ENCODE measurements around the gene SCARB1.
"Not testable (repeated sequence)": the region's sequence is repeated elsewhere in the genome, so short reads cannot be mapped to it uniquely, and the experiment has no call there.

SCARB1 gene

DNA sequence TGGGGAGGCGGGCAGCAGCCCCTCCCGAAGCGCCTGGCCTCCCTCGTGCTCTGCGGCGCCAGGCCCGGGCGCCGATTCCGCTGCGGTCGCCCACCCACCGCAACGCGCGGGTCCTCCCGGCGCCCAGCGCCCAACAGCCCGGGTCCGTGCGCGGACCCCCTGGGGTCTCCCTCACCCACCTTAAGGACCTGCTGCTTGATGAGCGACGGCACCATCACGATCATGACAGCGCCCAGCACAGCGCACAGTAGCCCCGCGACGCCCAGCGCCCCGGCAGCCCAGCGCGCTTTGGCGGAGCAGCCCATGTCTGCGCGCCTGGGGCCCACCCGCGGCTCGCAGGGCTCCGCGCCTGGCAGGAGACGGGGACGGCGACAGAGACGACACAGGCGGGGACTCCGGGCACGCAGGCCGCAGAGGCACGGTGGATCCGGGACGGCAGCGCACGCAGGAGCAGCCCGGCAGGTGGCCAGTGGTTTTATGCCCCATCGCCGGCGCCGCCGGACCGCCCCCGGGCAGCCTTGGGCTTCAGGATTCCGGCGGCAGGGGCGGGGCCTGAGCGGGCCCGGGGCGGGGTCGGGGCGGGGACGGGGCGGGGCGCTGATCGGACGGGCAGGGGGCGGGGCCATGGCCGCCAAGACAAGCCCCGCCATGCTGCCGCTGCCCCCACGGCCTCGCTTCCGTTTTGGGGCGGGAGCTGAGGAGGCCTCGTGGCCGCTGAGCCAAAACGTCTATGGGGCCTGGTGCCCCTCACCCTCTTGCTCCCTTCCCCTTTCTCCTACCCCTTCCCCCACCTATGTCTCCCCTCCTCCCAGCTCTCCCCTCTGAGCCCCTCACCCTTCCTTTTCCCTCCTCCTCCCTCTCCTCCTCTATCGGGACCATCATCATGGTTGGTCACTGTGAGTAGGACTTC lies at the start of gene SCARB1:
SCARB1 (minus strand) TSS at position 449 of the 910 bp plus-strand sequence; CDS start at position 305, 144 bp downstream.
- peak; percentile 78 for DNase-seq

DNA sequence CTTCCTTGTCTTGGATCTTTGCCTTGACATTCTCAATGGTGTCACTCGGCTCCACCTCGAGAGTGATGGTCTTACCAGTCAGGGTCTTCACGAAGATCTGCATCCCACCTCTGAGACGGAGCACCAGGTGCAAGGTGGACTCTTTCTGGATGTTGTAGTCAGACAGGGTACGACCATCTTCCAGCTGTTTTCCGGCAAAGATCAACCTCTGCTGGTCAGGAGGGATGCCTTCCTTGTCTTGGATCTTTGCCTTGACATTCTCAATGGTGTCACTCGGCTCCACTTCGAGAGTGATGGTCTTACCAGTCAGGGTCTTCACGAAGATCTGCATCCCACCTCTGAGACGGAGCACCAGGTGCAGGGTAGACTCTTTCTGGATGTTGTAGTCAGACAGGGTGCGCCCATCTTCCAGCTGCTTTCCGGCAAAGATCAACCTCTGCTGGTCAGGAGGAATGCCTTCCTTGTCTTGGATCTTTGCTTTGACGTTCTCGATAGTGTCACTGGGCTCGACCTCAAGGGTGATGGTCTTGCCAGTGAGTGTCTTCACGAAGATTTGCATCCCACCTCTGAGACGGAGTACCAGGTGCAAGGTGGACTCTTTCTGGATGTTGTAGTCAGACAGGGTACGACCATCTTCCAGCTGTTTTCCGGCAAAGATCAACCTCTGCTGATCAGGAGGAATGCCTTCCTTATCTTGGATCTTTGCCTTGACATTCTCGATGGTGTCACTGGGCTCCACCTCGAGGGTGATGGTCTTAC lies 49.0 kb upstream of the SCARB1 start:
- not testable (repeated sequence) for DNase-seq

- not testable (repeated sequence) for DNase-seq
Measured at GRCh38 chr12:124911521-124911920, 47.9 kb upstream of the SCARB1 start.

GRCh38 chr12:124910561-124911478 lies 47.2 kb upstream of the SCARB1 start:
- no peak for DNase-seq

- DNase-seq: no peak
Measured at GRCh38 chr12:124909831-124910560, 46.3 kb upstream of the SCARB1 start.

DNA sequence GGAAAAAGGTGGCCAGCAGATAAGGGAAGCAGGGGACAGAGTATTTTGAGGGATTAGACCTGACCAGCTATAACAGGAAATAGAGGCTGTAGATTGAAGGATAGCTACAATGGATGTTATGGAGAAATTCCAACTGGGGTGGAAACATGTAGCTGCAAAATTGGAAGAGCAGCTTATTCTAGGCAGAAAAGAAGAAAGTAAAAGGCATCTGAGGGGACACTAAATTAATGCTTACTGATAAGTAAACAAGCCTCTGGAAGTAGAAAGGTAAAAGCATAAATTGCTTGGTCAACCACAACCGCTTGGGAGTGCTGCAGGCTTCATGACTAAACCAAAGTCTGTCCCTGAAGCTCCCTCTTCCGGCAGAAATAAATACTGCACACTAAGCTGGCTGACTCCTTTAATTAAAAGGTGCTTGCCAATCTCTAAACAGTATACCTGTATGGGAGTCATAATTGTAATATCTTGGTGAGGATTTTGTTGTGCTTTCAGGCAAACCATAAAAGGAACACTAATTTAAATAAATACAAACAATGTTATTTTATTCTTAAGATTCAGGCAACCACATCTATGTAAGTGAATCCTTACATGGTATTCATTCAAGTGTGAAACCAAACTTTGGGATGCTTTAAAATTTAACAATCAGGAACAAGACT lies 43.1 kb upstream of the SCARB1 start:
- DNase-seq: no peak

DNA sequence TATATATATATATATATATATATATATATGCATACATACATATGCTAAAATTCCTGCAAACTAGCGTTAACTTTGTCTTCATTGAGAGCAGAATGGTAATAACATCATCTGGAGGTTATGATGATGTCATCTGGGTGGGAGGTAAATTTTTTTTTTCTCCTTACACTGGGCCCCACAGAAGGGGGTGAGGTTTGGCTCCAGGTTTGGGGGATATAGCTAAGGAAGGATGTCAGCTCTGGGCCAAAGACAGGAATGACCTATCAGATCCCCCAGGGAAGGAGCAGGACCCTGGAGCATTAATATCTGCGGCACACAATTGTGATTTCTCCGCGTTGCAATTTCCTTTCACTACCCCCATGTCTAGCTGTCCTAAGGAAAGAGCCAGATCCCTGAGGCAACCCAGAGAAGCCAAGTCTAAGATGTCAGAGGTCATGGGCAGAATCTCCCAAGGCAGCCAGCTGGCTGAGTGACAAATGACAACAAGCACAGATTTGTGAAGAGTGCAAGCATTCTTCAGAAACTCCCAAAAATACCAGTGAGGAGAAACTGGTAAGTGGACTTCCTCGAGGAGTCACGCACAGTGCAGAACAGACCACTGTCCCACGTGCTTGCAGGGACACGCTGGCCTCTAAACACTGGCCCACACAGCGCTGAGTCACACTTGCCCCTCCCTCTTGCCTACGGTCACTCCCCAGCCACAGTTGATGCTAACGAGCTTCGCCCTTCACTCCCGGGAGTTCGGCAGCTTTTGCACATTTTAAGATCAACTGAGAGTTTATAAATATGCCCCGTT lies 40.8 kb upstream of the SCARB1 start:
- DNase-seq: no peak

GRCh38 chr12:124902916-124903315 lies 39.3 kb upstream of the SCARB1 start:
- no peak for DNase-seq

- DNase-seq: no peak
Measured at GRCh38 chr12:124901003-124901402, 37.3 kb upstream of the SCARB1 start.

DNA sequence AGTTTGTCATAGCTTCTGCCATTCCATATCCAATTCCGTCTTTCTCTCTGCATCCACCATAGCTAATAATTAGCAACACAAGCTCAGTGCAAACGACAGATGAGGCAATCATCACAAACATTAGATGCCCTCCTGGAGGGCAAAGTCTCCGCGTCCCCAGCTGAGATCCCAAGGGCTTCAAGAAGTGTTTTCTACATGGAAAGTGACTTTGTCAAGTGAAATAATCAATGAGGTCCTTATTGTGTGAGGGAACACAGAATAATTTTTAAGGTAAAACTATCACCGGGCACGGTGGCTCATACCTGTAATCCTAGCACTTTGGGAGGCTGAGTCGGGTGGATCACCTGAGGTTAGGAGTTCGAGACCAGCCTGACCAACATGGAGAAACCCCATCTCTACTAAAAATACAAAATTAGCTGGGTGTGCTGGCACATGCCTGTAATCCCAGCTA lies 36.7 kb upstream of the SCARB1 start:
- DNase-seq: not testable (repeated sequence)

- no peak for DNase-seq
Measured at GRCh38 chr12:124898923-124899294, 35.2 kb upstream of the SCARB1 start.

DNA sequence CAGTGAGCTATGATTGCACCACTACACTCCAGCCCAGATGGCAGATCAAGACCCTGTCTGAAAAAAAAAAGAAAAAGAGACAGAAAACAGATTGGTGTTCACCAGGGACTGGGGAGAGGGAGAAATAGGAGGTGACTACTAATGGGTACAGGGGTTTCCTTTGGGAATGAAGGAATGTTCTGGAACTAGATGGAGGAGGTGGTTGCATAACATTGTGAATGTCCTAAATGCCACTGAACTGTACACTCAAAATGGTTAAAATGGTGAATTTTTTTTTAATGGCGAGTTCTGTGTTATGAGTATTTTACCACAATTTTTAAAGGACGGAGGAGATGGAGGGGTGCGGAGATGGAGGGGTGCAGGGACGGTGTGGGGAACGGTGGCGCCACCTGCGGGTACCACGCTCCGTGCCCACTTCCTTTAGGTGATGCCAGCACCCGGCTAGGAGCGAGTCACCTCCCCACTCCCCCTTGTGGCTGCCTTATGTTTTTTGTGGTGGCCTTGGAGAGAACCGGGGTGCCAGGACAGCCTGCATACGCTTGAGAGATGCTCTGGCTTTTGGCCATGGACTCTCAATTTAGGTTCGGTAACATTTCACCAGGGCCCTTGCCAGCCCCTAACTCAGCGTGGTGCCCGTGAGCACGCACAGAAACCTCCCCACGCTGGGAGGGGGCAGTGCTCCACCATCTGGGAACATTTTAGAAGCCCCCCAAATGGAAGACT lies 34.7 kb upstream of the SCARB1 start:
- DNase-seq: peak; percentile 47

- no peak for DNase-seq
Measured at GRCh38 chr12:124896461-124896860, 32.8 kb upstream of the SCARB1 start.

- no peak for DNase-seq
Measured at GRCh38 chr12:124893792-124894516, 30.3 kb upstream of the SCARB1 start.

GRCh38 chr12:124888260-124888659 lies 24.6 kb upstream of the SCARB1 start:
- DNase-seq: no peak

- DNase-seq: not testable (repeated sequence)
Measured at GRCh38 chr12:124887766-124888165, 24.1 kb upstream of the SCARB1 start.

DNA sequence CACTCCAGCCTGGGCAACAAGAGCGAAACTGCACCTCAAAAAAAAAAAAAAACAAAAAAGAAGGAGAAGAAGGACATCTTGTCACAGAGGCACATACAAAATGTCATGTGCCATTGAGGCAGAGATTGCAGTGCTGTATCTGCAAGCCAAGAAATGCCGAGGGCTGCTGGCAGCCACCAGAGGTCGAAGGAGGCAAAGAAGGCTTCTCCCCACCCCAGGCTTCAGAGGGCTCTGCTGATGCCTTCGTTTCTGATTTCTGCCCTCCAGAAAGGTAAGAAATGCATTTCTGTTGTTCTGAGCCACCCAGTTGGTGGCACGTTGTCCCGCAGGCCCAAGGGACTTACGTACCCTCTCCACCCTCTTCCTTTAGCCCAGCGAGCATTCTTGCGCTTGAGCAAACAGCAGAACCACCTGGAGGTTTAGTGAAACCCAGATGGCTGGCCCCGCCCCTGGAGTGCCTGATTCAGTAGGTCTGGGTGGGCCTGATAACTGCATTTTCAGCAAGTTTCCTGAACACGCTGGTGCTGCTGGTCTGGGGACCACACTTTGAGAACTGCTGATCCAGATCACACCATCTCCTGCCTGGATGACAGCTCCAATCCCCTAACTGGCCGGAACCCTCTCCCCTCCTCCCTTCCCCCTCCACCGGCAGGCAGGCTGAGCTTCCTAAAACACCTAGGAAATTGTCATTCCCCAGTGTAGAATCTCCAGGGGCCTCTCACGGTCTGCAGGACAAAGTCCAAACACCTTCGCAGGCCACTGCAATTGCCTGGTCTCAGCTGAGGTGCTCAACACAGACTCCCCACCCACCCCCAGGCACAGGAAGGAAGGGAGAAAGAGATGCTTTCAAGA lies 21.1 kb upstream of the SCARB1 start:
- peak; percentile 50 for DNase-seq

Data from NCI-H345 (cell line).